Fibroblast of lung (primary cell): ENCODE data around the gene MED15.

Source experiments
- CTCF ChIP-seq, 2 donors: IDR thresholded peaks in 1 of 2; conservative IDR thresholded peaks in 1 of 2; 1 replicate in 1 of 2; 2 replicates in 1 of 2; pipeline ENCODE4 v1.5.1; 2011 to 2012; ENCODE audit warnings: low read length in 2 of 2, control low read depth in 1 of 2, inconsistent platforms in 1 of 2, low read depth in 1 of 2, mild to moderate bottlenecking in 1 of 2
- EZH2 ChIP-seq: IDR thresholded peaks from 2 replicates; pipeline ENCODE4 v1.5.1; 2012; ENCODE audit warnings: low read length, control low read depth, mild to moderate bottlenecking; ENCODE audit errors: missing control alignments

- TF ChIP-seq CTCF (conservative IDR thresholded peaks at IDR 0.05 in 1 of 2, IDR thresholded peaks at IDR 0.05 in 1 of 2; ENCODE audit: low read depth in 1 of 2, low read length in 2 of 2) (no peak), EZH2 (no peak)
Observed at GRCh38 chr22:20579273-20580120, 72.1 kb downstream of the MED15 start.
